ENCODE measurements around the gene TSGA10.
A peak's percentile ranks its signal among the peaks of the same experiment; 100 is the strongest.
"Not testable (repeated sequence)": the region's sequence is repeated elsewhere in the genome, so short reads cannot be mapped to it uniquely, and the experiment has no call there.

Gene TSGA10

DNA sequence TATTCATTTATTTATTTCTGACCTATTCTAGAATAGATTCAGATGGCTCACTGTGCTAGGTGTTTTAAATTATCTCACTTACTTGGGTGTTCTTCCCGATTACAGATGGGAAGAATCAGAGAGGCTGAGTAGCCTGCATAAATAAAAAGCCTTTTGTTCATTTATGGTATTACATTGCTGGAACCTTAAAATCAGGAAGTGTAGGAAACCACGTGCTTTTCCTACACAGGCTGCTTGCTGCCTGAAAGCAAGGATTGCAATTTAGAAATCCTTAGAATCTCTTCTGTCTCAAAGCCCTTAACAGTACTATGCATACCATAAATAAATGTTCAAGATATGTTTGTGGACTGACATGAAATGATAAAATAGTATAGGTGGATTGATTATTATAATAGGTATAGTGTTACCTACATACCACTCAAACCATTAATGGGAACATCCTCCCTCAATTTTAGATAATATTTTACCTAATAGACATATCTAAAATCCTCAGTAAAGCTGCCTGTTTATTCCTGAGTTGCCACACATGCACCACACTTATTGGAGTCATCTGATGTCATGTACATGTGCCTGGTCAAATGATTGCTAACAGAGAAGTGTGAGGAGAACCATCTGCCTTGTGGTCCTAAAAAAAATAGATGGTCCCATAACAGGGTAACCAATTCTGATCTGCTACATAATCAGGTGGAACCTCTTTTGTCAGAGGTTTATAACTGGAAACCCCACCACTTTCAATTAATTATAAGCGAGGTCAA, 86.7 kb downstream of the TSGA10 start:
- no peak for DNase-seq

DNA sequence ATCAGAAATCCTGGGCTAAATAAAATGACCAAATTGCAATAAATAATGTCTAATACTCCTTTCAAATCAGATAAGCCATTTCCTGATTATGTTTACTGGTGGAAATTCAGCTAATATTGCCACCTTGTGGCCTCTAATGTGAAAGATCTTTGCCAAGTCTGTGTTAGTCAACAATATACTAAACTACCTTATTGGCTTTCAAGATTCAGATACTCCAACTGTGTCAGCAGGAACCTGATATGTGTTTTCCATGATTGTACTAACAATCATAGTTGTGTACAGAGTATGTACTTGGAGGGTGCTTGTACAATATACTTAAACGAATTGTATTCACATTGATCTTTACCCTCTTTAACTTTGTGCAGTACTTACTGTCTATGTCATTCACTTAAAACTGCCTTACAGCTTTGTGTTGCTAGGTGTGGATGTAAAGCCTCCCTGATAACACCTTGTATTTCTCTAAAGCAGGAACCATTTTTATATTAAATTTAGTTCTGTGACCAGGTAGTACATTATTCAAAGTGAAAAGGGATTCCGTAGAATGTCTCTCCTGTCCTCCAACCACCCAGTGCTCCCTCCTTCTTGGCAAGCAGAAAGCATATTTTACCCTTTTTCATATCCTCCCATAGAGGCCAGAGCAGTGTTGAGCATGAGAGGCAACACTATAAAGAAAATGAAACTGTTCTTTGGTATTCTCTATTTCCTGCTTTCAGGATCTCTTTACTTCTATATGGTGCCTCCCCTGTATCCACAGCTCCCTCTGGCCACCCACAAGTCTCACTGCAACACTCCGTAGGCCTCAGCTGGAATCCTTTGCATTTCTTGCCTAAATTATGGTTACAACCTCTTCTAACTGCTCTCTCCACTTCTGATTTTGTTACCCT, 88.4 kb downstream of the TSGA10 start:
- peak; percentile 12 for DNase-seq

GRCh38 chr2:99049187-99049586, 105.6 kb downstream of the TSGA10 start:
- DNase-seq, result not testable (repeated sequence)

GRCh38 chr2:99040736-99041300, 113.9 kb downstream of the TSGA10 start:
- not testable (repeated sequence) for DNase-seq

- DNase-seq, result no peak
Measured at GRCh38 chr2:99035920-99036319, 118.8 kb downstream of the TSGA10 start.

GRCh38 chr2:99032786-99033185, 122.0 kb downstream of the TSGA10 start:
- no peak for DNase-seq

- no peak for DNase-seq
Measured at GRCh38 chr2:99032001-99032400, 122.7 kb downstream of the TSGA10 start.

- DNase-seq, result no peak
Measured at GRCh38 chr2:99031481-99031880, 123.3 kb downstream of the TSGA10 start.

DNA sequence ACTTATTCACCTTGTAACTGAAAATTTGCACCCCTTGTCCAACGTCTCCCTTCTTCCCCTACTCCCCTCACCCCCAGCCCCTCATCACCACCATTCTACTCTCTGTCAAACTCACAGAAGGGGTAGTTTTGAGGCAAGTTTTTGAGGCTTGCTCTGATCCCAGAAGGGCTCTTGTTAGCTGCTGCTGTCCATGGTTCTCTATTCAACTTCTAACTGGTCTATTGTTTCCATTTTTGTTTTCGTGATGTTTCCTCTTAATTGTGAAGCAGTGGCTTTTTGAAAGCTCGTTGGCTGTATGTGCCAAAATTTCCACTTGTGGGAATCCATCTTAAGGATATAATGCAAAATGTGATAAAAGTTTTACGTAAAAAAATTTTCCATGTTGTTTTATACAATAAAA, 126.2 kb downstream of the TSGA10 start:
- DNase-seq, result no peak

DNA sequence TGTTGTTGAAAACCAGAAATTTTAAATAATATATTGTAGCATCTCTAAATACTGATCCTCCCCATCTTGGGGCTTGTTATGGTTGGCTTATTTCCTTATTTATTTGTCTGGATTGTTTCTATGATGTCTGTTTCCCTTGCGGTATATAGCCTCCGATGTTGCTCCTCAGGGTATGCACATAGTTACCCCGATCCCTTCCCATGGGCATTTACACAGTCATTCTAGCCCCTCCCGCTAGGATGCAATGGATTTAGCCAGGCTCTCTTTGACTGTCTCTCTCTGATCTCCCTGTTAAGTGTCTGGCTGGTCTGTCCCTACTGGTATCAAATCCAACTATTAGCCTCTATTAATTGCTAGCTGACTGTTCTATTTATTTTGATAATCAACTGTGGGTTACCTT, 126.9 kb downstream of the TSGA10 start:
- DNase-seq, result no peak

DNA sequence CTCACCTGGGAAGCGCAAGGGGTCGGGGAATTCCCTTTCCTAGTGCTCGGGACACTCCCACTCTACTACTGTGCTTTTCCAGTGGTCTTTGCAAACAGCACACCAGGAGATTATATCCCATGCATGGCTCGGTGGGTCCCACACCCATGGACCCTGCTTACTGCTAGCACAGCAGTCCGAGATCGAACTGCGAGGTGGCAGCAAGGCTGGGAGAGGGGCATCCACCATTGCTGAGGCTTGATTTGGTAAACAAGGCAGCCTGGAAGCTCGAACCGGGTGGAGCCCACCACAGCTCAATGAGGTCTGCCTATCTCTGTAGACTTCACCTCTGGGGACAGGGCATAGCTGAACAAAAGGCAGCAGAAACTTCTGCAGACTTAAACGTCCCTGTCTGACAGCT, 154.0 kb downstream of the TSGA10 start:
- DNase-seq, result no peak

- DNase-seq, result not testable (repeated sequence)
Measured at GRCh38 chr2:98988695-98989094, 166.0 kb downstream of the TSGA10 start.

- no peak for DNase-seq
Measured at GRCh38 chr2:98985905-98986666, 168.7 kb downstream of the TSGA10 start.

GRCh38 chr2:98975611-98976010, 179.1 kb downstream of the TSGA10 start:
- no peak for DNase-seq

DNA sequence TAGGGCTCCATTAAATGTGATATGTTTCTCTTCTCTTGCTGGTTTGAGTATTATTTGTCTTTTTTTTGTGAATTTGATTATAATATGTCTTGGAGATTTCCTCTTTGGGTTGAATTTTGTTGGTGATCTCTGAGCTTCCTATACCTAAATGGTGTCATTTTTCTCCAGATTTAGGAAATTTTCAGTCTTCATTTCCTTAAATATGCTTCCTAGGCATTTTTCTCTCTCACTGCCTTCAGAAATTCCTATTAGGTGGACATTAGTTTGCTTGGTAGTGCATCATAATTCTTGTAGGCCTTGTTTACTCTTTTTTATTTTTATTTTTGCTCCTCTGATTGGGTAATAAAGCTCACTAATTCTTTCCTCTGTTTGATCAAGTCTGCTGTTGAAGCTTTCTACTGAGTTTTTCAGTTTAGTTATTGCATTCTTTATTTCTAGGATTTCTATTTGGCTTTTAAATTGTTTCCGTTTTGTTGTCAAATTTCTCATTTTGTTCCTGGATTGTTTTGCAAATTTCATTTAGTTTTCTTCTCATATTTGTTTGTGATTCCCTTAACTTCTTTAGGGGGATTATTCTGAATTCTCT, 182.1 kb downstream of the TSGA10 start:
- no peak for DNase-seq

DNA sequence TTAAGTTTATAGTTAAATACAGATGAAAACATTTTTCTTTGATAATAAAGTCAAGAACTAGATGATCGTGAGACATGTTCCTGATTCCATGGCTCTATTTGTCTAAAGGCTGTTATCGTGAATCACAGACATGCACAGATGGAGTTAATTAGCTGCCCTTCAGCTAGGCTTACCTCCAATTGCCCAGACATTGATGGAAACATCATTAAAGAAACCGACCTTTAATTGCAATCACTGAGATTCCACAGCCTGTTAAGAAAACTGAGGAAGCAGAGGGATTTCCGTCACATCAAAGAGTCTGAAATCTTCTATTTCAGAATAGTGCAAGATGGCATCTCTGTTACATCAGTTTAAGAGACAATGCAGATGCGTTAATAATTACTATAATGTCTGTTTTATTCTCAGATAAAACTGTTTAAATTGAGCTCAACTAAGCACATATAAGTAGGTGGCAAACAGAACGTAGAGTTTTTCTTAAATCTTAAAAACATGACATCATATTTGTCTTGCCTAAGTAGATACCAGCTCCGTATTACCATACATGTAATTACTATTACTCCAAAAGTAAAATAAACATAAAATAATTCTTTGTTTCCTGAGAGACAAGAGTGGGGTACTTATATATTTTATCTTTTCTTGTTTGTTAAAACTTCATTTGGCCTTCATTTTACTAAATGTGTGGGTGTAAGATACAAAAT, 194.8 kb downstream of the TSGA10 start:
- DNase-seq, result no peak

GRCh38 chr2:98952966-98953365, 201.8 kb downstream of the TSGA10 start:
- no peak for DNase-seq

- no peak for DNase-seq
Measured at GRCh38 chr2:98948956-98949739, 205.6 kb downstream of the TSGA10 start.

GRCh38 chr2:98947554-98947953, 207.2 kb downstream of the TSGA10 start:
- no peak for DNase-seq

Measured in CD4-positive, alpha-beta T cell treated with Interferon gamma for 1 hour (primary cell).